ENCODE results near the gene MAP2. TPM values are rescaled to one million over a fixed set of nuclear protein-coding genes. Genes with fewer than 3 reads are reported as not detected.

The MAP2 gene
- total and polyA plus RNA-seq, 2 of the 13 experiments (the other 11 are each of a cell fraction or from before 2014, with no cell fraction given): 0.08 TPM; not detected in 1

DNA sequence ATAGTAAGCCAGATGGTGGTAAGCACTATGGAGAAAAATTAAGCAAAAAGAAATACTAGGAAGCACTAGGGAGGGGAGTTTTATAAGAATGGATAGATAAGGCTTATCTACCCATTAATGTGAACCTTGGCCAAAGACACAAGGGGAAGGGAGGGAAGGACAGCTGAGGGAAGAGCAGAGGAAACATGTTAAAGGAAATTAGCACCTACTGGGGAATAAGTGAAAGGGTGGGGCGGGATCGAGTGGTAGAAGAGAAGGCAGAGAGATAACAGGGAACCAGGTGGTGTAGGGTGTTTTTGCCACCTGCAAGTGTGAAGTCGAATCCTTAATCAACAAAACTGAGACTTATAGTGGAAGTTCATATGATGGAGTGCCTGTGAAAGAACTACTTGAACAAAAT lies 349.5 kb downstream of the MAP2 start:
- DNase-seq (ENCODE audit: low spot score): no peak
- no peaks in the 10 kb centered on the region for H3K9me3 ChIP-seq (ENCODE audit: low read length)
- no peak for FAIRE-seq
- CTCF ChIA-PET (ENCODE audit: low intra/inter-chr PET ratio, low total read pairs): no interaction called here
- no peaks in the 10 kb centered on the region for H4K20me1 ChIP-seq (ENCODE audit: insufficient read depth, low read length)
- H2AFZ ChIP-seq (ENCODE audit: low read length): no peak overlapping the region
- H3K27ac ChIP-seq (ENCODE audit: extremely low read length, insufficient read depth, low read length): no peak overlapping the region
- POLR2A ChIA-PET: no interaction called here
- H3K9ac ChIP-seq (ENCODE audit: insufficient read depth, low read depth, low read length): no peak overlapping the region
- no peaks in the 10 kb centered on the region for H3K4me1 ChIP-seq (ENCODE audit: insufficient read depth, low read length)
- intact Hi-C loops (cut with micrococcal nuclease; ENCODE audit: unreplicated experiment): no loop called here
- no peak for ATAC-seq
- H3K27me3 ChIP-seq (ENCODE audit: control insufficient read depth in 1 of 2, insufficient read depth in 2 of 2, low read length in 2 of 2): no peaks in the 10 kb centered on the region; a peak in 1 of 5 replicates
- H3K4me2 ChIP-seq (ENCODE audit: low read depth, low read length): no peak overlapping the region
- no peaks in the 10 kb centered on the region for H3K79me2 ChIP-seq (ENCODE audit: insufficient read depth, low read length)
- BruUV-seq (replicated peaks): no TSS peak
- no peak overlapping the region for H3K4me3 ChIP-seq (replicated peaks in 1 of 3; ENCODE audit: insufficient read depth in 1 of 3, low read depth in 2 of 3, low read length in 3 of 3)
- in situ Hi-C loops (cut with HindIII; ENCODE audit: extremely low pct_ligation_motif_present, low pct_unique_long_range_greater_than_20kb): no loop called here
- H3K36me3 ChIP-seq (replicated peaks in 1 of 2; ENCODE audit: control insufficient read depth in 1 of 2, insufficient read depth in 2 of 2, low read length in 2 of 2): no peaks in the 10 kb centered on the region
- under 1% methylated on average over 3 of the region's 3 CpGs for WGBS (ENCODE audit: low lambda C conversion rate)
- no peak for TF ChIP-seq KDM5B (CRISPR knock-in tag; IDR thresholded peaks at IDR 0.05; ENCODE audit: borderline replicate concordance)
- TF ChIP-seq, protein P1, sequence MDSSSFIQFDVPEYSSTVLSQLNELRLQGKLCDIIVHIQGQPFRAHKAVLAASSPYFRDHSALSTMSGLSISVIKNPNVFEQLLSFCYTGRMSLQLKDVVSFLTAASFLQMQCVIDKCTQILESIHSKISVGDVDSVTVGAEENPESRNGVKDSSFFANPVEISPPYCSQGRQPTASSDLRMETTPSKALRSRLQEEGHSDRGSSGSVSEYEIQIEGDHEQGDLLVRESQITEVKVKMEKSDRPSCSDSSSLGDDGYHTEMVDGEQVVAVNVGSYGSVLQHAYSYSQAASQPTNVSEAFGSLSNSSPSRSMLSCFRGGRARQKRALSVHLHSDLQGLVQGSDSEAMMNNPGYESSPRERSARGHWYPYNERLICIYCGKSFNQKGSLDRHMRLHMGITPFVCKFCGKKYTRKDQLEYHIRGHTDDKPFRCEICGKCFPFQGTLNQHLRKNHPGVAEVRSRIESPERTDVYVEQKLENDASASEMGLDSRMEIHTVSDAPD (CRISPR knock-in tag; IDR thresholded peaks at IDR 0.05): no peak
- no peak for TF ChIP-seq NKX3-1 (CRISPR knock-in tag; IDR thresholded peaks at IDR 0.05)
- no peak for TF ChIP-seq HNRNPUL1 (IDR thresholded peaks at IDR 0.05; ENCODE audit: low read depth, low read length)
- TF ChIP-seq, protein P2, sequence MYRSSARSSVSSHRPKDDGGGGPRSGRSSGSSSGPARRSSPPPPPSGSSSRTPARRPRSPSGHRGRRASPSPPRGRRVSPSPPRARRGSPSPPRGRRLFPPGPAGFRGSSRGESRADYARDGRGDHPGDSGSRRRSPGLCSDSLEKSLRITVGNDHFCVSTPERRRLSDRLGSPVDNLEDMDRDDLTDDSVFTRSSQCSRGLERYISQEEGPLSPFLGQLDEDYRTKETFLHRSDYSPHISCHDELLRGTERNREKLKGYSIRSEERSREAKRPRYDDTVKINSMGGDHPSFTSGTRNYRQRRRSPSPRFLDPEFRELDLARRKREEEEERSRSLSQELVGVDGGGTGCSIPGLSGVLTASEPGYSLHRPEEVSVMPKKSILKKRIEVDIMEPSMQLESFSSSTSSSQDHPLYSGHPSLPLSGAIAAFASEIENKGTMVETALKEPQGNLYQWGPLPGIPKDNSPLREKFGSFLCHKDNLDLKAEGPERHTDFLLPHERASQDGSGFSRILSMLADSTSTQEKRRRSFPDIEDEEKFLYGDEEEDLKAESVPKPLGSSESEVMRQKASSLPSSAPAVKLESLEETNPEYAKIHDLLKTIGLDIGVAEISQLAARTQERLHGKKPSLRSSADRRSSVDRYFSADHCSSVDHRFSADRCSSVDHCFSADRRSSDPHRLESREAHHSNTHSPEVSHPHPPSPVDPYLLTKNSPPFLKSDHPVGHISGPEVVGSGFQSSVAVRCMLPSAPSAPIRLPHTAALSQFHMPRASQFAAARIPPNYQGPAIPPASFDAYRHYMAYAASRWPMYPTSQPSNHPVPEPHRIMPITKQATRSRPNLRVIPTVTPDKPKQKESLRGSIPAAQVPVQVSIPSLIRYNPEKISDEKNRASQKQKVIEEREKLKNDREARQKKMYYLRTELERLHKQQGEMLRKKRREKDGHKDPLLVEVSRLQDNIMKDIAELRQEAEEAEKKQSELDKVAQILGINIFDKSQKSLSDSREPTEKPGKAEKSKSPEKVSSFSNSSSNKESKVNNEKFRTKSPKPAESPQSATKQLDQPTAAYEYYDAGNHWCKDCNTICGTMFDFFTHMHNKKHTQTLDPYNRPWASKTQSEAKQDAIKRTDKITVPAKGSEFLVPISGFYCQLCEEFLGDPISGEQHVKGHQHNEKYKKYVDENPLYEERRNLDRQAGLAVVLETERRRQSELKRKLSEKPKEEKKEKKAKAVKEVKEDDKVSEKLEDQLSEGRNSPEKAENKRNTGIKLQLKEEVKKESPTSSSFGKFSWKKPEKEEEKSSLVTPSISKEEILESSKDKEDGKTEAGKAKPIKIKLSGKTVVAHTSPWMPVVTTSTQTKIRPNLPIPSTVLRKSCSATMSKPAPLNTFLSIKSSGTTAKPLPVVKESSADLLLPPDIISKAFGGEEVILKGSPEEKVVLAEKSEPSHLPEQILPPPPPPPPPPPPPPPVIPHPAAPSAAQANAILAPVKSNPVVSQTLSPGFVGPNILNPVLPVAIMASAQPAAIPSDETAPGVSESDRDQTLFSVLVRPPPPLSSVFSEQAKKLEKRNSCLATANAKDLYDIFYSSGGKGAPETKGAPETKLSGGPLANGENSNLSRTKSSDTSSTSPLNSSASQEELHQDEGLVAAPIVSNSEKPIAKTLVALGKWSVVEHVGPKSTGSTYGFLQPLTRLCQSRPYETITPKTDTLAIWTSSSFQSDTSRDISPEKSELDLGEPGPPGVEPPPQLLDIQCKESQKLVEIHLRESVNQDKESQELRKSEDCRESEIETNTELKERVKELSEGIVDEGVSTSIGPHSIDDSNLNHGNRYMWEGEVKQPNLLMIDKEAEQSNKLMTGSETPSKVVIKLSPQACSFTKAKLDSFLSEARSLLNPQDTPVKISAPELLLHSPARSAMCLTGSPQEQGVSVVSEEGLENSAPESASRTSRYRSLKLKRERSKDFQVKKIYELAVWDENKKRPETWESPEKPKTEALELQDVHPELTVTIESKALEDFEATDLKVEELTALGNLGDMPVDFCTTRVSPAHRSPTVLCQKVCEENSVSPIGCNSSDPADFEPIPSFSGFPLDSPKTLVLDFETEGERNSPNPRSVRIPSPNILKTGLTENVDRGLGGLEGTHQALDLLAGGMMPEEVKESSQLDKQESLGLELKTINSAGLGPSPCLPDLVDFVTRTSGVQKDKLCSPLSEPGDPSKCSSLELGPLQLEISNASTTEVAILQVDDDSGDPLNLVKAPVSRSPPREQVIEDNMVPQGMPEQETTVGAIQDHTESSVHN (CRISPR knock-in tag; IDR thresholded peaks at IDR 0.05): no peak
- no peak for TF ChIP-seq SCMH1 (CRISPR knock-in tag; IDR thresholded peaks at IDR 0.05; ENCODE audit: borderline replicate concordance)
- TF ChIP-seq ZNF430 (CRISPR knock-in tag; IDR thresholded peaks at IDR 0.05): no peak
- no peak for TF ChIP-seq POLR2AphosphoS5 (IDR thresholded peaks at IDR 0.05; ENCODE audit: low read depth, low read length)
- no peak for TF ChIP-seq NR1H2 (CRISPR knock-in tag; IDR thresholded peaks at IDR 0.05; ENCODE audit: borderline replicate concordance, low read depth)
- no peak for TF ChIP-seq KAT7 (CRISPR knock-in tag; IDR thresholded peaks at IDR 0.05; ENCODE audit: borderline replicate concordance)
- TF ChIP-seq BHLHE40 (IDR thresholded peaks at IDR 0.05; ENCODE audit: low read length): no peak
- no peak for TF ChIP-seq SMAD1 (CRISPR knock-in tag; IDR thresholded peaks at IDR 0.05; ENCODE audit: borderline replicate concordance, low read depth)
- TF ChIP-seq AGO2 (optimal IDR thresholded peaks at IDR 0.05; ENCODE audit: low read depth, low read length): no peak
- no peak for TF ChIP-seq SMYD3 (CRISPR knock-in tag; IDR thresholded peaks at IDR 0.05)
- TF ChIP-seq FOXJ3 (CRISPR knock-in tag; IDR thresholded peaks at IDR 0.05; ENCODE audit: borderline replicate concordance): no peak
- no peak for TF ChIP-seq ZNF253 (CRISPR knock-in tag; IDR thresholded peaks at IDR 0.05; ENCODE audit: borderline replicate concordance)
- no peak for TF ChIP-seq RXRB (CRISPR knock-in tag; IDR thresholded peaks at IDR 0.05; ENCODE audit: borderline replicate concordance)

Measured in HepG2 (cell line).